HG03095 (cell line): ENCODE results near the gene SWT1.

Experiments used
- ATAC-seq: cut with Tn5 transposase; IDR thresholded peaks from one replicate; pipeline ENCODE4 v1.9.1; 2021; ENCODE audit warnings: moderate library complexity; ENCODE audit not compliant: unreplicated experiment

The SWT1 gene

GRCh38 chr1:185156854-185157598 is at the start of gene SWT1, which contains the start of gene TRMT1L:
TSS of gene SWT1 (plus strand) at chr1:185157167. CDS start at chr1:185160842, 3,675 bp downstream.
TSS of gene TRMT1L (minus strand) at chr1:185156953. CDS start at chr1:185156712, 241 bp downstream.
- peak; percentile 87 for ATAC-seq

- ATAC-seq, result no peak
Measured at GRCh38 chr1:185108321-185108720, 48.6 kb upstream of the SWT1 start.

- ATAC-seq, result no peak
Measured at GRCh38 chr1:185110145-185110544, 46.8 kb upstream of the SWT1 start.

GRCh38 chr1:185111873-185112272 is 45.1 kb upstream of the SWT1 start:
- ATAC-seq, result no peak

GRCh38 chr1:185112356-185112755 is 44.6 kb upstream of the SWT1 start:
- ATAC-seq, result no peak

- no peak for ATAC-seq
Measured at GRCh38 chr1:185129708-185130107, 27.3 kb upstream of the SWT1 start.

- ATAC-seq, result no peak
Measured at GRCh38 chr1:185132534-185132933, 24.4 kb upstream of the SWT1 start.

- ATAC-seq, result no peak
Measured at GRCh38 chr1:185137896-185138545, 18.9 kb upstream of the SWT1 start.

- no peak for ATAC-seq
Measured at GRCh38 chr1:185139246-185139645, 17.7 kb upstream of the SWT1 start.

GRCh38 chr1:185144233-185144632 is 12.7 kb upstream of the SWT1 start:
- no peak for ATAC-seq

- ATAC-seq, result no peak
Measured at GRCh38 chr1:185151215-185151614, 5.8 kb upstream of the SWT1 start.

GRCh38 chr1:185152187-185152767 is 4.7 kb upstream of the SWT1 start:
- ATAC-seq, result no peak

- ATAC-seq, result no peak
Measured at GRCh38 chr1:185154912-185155513, 2.0 kb upstream of the SWT1 start.

GRCh38 chr1:185155600-185156287 is 1.2 kb upstream of the SWT1 start:
- ATAC-seq, result no peak

GRCh38 chr1:185156288-185156853 is 596 bp upstream of the SWT1 start:
- peak; percentile 20 for ATAC-seq

- no peak for ATAC-seq
Measured at GRCh38 chr1:185157599-185158412, 839 bp downstream of the SWT1 start.

- ATAC-seq, result no peak
Measured at GRCh38 chr1:185158800-185159199, 1.8 kb downstream of the SWT1 start.

GRCh38 chr1:185159966-185160365 is 3.0 kb downstream of the SWT1 start:
- ATAC-seq, result no peak

GRCh38 chr1:185162491-185162890 is 5.5 kb downstream of the SWT1 start:
- ATAC-seq, result no peak

- ATAC-seq, result no peak
Measured at GRCh38 chr1:185166106-185166505, 9.1 kb downstream of the SWT1 start.
